Endothelial cell (in vitro differentiated cells): ENCODE data around the gene GAK. TPM values are rescaled to one million over a fixed set of nuclear protein-coding genes. Genes with fewer than 3 reads are reported as not detected.

Experiments used
- DNase-seq: peaks from one replicate; pipeline ENCODE4 v3.0.0; 2021; ENCODE audit warnings: low spot score
- H3K27ac Mint-ChIP-seq: one replicate; pipeline ENCODE4 v1.8.0; 2021; ENCODE audit warnings: mixed read lengths, inconsistent platforms; ENCODE audit not compliant: unreplicated experiment
- H3K27me3 Mint-ChIP-seq: one replicate; pipeline ENCODE4 v1.8.0; 2021; ENCODE audit warnings: mild to moderate bottlenecking, moderate library complexity, mixed read lengths, inconsistent platforms; ENCODE audit not compliant: unreplicated experiment
- H3K36me3 Mint-ChIP-seq: one replicate; pipeline ENCODE4 v1.8.0; 2021; ENCODE audit warnings: mild to moderate bottlenecking, low read depth, mixed read lengths, inconsistent platforms; ENCODE audit not compliant: unreplicated experiment
- H3K4me1 Mint-ChIP-seq: one replicate; pipeline ENCODE4 v1.8.0; 2021; ENCODE audit warnings: mild to moderate bottlenecking, mixed read lengths, inconsistent platforms; ENCODE audit not compliant: unreplicated experiment
- H3K4me3 Mint-ChIP-seq: one replicate; pipeline ENCODE4 v1.8.0; 2021; ENCODE audit warnings: mild to moderate bottlenecking, mixed read lengths, inconsistent platforms; ENCODE audit not compliant: unreplicated experiment
- H3K9me3 Mint-ChIP-seq: one replicate; pipeline ENCODE4 v1.8.0; 2021; ENCODE audit warnings: mixed read lengths, inconsistent platforms; ENCODE audit not compliant: unreplicated experiment
- CTCF ChIP-seq: fragments of 200-600 bp; sonication (generic); IDR thresholded peaks from one replicate; pipeline ENCODE4 v1.5.0; 2021; ENCODE audit warnings: antibody characterized with exemption; ENCODE audit not compliant: unreplicated experiment
- total RNA-seq: library from RNA; stranded (reverse); fragmentation: NEBNext Ultra II Directional; extraction: Animal tissue kit (Norgen Biotek cat#: 25700); gene quantifications from one replicate; pipeline ENCODE4 v1.2.1, GENCODE V29; 2021; ENCODE audit not compliant: unreplicated experiment

Gene GAK
- total RNA-seq, 1 donor from 2014 or later: 112 TPM

DNA sequence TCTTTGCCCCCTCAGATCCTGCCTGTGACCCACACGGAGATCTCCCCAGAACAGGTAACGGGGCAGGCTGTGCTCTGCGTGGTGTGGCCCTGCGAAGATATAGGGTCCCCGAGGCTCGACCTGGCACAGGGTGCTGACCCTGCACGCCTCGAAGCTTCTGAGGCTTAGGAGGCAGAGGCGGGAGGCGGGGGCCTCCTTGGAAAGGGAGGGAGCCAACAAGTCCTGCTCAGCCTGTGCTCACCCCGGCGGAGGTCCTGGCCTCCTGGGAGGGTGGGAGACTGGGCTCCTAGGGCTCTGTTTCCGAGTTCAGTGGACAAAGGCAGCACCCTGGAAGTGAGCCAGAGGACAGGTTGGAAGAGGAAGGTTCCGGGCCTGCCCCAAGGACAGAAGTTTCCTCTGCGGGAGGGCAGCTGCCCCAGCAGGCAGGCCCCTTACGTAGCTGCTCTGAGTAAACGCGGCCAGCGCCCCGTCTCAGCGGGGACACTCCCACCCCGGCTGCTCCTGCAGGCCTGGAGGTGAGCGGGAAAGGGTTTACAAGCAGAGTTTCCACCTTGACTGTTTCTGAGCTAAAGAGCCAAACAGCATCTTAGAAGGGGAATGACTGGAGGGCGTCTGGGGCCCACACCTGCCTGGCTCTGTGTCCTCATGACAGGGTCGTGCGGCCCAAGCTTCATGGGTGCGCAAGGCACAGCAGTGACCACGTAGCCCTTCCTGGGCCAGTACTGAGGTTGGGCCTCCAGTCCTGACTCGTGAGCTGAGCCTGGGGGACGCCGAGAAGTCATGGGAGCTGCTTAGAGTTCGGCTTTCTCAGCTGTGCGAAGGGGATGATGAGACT lies 16.2 kb upstream of the GAK start:
- Mint-ChIP-seq H3K27ac (no peak overlapping the region), H3K4me1 (peaks cover 5% of the 10 kb centered on the region), H3K4me3 (no peak overlapping the region), H3K9me3 (no peaks in the 10 kb centered on the region), H3K36me3 (peaks cover 13% of the 10 kb centered on the region), H3K27me3 (peaks cover 16% of the 10 kb centered on the region)
- DNase-seq: no peak
- no peak for TF ChIP-seq CTCF

GRCh38 chr4:947491-947971 lies 15.4 kb upstream of the GAK start:
- peaks cover 5% of the 10 kb centered on the region for H3K4me1 Mint-ChIP-seq
- peaks cover 16% of the 10 kb centered on the region for H3K27me3 Mint-ChIP-seq
- no peak for DNase-seq
- H3K9me3 Mint-ChIP-seq: no peaks in the 10 kb centered on the region
- no peak for TF ChIP-seq CTCF
- no peak overlapping the region for H3K4me3 Mint-ChIP-seq
- no peak overlapping the region for H3K27ac Mint-ChIP-seq
- peaks cover 12% of the 10 kb centered on the region for H3K36me3 Mint-ChIP-seq

GRCh38 chr4:946517-947471 lies 14.7 kb upstream of the GAK start:
- TF ChIP-seq CTCF: no peak
- no peak overlapping the region for H3K4me3 Mint-ChIP-seq
- H3K4me1 Mint-ChIP-seq: peaks cover 5% of the 10 kb centered on the region
- H3K27me3 Mint-ChIP-seq: peaks cover 16% of the 10 kb centered on the region
- DNase-seq: no peak
- H3K36me3 Mint-ChIP-seq: peaks cover 7% of the 10 kb centered on the region
- H3K9me3 Mint-ChIP-seq: no peaks in the 10 kb centered on the region
- no peak overlapping the region for H3K27ac Mint-ChIP-seq

GRCh38 chr4:946103-946450 lies 14.0 kb upstream of the GAK start:
- Mint-ChIP-seq H3K27me3 (peaks cover 14% of the 10 kb centered on the region), H3K4me3 (no peak overlapping the region), H3K4me1 (peaks cover 5% of the 10 kb centered on the region), H3K36me3 (peaks cover 7% of the 10 kb centered on the region), H3K9me3 (no peaks in the 10 kb centered on the region), H3K27ac (no peak overlapping the region)
- no peak for DNase-seq
- TF ChIP-seq CTCF: no peak
